ENCODE data around the gene NECTIN1. TPM values are rescaled to one million over a fixed set of nuclear protein-coding genes. Genes with fewer than 3 reads are reported as not detected.

NECTIN1 gene
- total RNA-seq, 2 experiments from 2014 or later, result 2.5 to 3.4 TPM

DNA sequence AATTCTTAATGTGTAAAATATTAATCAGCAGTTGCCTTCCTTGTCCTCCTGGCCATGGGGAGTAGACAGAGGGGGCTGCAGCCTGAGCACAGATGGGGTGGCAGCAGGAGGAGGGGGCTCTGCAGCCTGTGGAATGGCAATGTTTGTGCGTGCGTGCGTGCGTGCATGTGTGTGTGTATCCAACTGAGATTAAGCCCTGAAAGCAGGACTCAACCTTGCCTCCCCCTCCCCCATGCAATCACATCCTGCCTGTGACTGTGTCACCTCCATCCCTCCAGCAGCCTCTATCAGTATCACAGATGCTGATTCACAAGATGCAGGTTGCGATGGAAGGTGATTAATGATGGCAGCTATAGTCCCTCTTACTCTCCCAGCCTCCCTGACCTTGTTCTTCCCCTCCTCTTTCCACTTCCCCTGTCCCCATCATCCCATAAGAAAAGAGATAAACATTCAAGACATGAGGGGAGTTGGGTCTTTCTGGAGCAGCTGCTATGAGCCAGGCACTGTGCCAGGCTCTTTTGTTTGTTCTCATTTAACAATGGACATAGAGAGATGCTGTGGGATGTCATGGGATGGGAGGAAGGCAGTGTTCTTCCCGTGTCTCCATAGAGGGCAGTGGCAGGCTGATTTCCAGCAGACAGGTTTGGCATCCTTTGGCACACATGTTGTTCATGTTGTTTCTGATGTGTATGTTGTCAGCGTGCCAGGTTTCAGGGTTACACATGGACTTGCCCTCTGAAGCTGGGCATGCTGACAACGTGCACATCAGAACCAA, 43.8 kb upstream of the NECTIN1 start:
- Mint-ChIP-seq H3K36me3 (ENCODE audit: low read depth) (no peaks in the 10 kb centered on the region), H3K27me3 (peaks cover 43% of the 10 kb centered on the region), H3K9me3 (peaks cover 1% of the 10 kb centered on the region), H3K4me3 (no peak overlapping the region), H3K4me1 (ENCODE audit: low read depth) (no peaks in the 10 kb centered on the region), H3K27ac (no peak overlapping the region)
- POLR2A ChIA-PET, result no interaction called here
- H3K27me3 ChIP-seq (ENCODE audit: control insufficient read depth in 1 of 2, insufficient read depth in 2 of 2, low read length in 2 of 2), result peaks cover 0 to 3% of the 10 kb centered on the region in 2 experiments
- H3K9me3 ChIP-seq (ENCODE audit: control insufficient read depth in 1 of 2, insufficient read depth in 1 of 2, low read length in 2 of 2), result peaks cover 0 to 20% of the 10 kb centered on the region in 2 experiments
- no peaks in the 10 kb centered on the region for H3K36me3 ChIP-seq (ENCODE audit: insufficient read depth, low read length)
- CTCF ChIA-PET, result no interaction called here
- intact Hi-C loops (cut with DNase I, micrococcal nuclease), result no loop called here
- ATAC-seq (ENCODE audit: poor library complexity) (no peak), DNase-seq (no peak)
- no peaks in the 10 kb centered on the region for H3K4me1 ChIP-seq (ENCODE audit: insufficient read depth, low read length)
- TF ChIP-seq, protein P1, sequence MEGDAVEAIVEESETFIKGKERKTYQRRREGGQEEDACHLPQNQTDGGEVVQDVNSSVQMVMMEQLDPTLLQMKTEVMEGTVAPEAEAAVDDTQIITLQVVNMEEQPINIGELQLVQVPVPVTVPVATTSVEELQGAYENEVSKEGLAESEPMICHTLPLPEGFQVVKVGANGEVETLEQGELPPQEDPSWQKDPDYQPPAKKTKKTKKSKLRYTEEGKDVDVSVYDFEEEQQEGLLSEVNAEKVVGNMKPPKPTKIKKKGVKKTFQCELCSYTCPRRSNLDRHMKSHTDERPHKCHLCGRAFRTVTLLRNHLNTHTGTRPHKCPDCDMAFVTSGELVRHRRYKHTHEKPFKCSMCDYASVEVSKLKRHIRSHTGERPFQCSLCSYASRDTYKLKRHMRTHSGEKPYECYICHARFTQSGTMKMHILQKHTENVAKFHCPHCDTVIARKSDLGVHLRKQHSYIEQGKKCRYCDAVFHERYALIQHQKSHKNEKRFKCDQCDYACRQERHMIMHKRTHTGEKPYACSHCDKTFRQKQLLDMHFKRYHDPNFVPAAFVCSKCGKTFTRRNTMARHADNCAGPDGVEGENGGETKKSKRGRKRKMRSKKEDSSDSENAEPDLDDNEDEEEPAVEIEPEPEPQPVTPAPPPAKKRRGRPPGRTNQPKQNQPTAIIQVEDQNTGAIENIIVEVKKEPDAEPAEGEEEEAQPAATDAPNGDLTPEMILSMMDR (IDR thresholded peaks at IDR 0.05), result no peak
- no peak overlapping the region for H3K4me3 ChIP-seq (ENCODE audit: low read length)
- H3K27ac ChIP-seq (ENCODE audit: low read depth in 1 of 2, low read length in 2 of 2), result no peak overlapping the region

DNA sequence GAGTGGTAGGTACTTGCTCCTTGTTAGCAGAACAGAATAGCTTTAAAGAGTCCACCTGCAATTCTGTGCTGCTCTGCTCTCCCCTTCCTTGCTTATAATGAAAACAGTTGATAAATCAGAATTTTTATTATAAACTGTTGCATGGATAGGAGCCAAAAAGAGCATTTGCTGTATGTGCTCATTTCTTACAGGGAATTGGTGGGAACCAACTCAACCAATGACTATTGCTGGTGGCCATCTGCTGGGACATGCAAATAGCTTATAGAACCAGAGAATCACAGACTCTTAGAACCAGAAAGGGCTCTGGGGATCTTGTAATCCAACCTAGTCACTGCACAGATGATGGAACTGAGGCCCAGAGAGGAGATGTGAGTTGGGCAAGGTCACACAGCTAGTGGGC, 43.1 kb upstream of the NECTIN1 start:
- H3K27ac Mint-ChIP-seq, result no peak overlapping the region
- Histone ChIP-seq H3K36me3 (ENCODE audit: insufficient read depth, low read length) (no peaks in the 10 kb centered on the region), H3K4me1 (ENCODE audit: insufficient read depth, low read length) (no peaks in the 10 kb centered on the region), H3K9me3 (ENCODE audit: control insufficient read depth in 1 of 2, insufficient read depth in 1 of 2, low read length in 2 of 2) (peaks cover under 1 to 16% of the 10 kb centered on the region in 2 experiments), H3K27ac (ENCODE audit: low read depth in 1 of 2, low read length in 2 of 2) (no peak overlapping the region), H3K27me3 (ENCODE audit: control insufficient read depth in 1 of 2, insufficient read depth in 2 of 2, low read length in 2 of 2) (peaks cover 0 to 3% of the 10 kb centered on the region in 2 experiments), H3K4me3 (ENCODE audit: low read length) (no peak overlapping the region)
- intact Hi-C loops (cut with DNase I, micrococcal nuclease), result no loop called here
- H3K36me3 Mint-ChIP-seq (ENCODE audit: low read depth), result no peaks in the 10 kb centered on the region
- ChIA-PET POLR2A (no interaction called here), CTCF (no interaction called here)
- no peak overlapping the region for H3K4me3 Mint-ChIP-seq
- H3K27me3 Mint-ChIP-seq, result peaks cover 49% of the 10 kb centered on the region
- ATAC-seq (ENCODE audit: poor library complexity) (no peak), DNase-seq (no peak)
- H3K9me3 Mint-ChIP-seq, result peaks cover 2% of the 10 kb centered on the region
- TF ChIP-seq, protein P1 (IDR thresholded peaks at IDR 0.05), result no peak
- H3K4me1 Mint-ChIP-seq (ENCODE audit: low read depth), result no peaks in the 10 kb centered on the region

DNA sequence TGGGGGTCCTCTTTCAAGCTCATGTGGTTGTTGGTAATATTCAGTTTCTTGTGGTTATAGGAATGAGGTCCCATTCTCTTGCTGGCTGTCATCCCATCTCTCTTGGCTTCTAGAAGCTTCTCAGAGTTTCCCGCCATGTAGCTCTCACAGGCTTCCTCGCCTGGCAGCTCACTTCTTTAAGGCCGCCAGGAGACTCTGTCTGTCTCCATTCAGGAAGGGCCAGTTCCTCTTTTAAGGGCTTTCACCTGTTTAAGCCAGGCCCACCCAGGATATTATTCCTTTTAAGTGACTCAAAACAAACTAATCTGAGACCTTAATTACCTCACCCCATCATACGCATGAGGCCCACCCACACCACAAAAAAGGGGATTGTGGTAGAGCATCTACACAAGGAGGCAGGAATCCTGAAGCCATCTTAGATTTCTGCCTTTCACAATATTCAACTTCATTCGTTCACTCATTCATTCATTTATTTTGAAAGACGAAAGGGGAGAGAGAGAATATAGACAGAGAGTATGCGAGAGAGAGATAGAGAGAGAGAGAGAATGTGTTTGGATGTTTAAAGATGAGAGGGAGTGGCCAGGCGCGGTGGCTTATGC, 42.3 kb upstream of the NECTIN1 start:
- peaks cover 4 to 19% of the 10 kb centered on the region in 2 experiments for H3K9me3 ChIP-seq (ENCODE audit: control insufficient read depth in 1 of 2, insufficient read depth in 1 of 2, low read length in 2 of 2)
- intact Hi-C loops (cut with DNase I, micrococcal nuclease), result no loop called here
- H3K4me3 Mint-ChIP-seq, result no peak overlapping the region
- no peaks in the 10 kb centered on the region for H3K4me1 Mint-ChIP-seq (ENCODE audit: low read depth)
- CTCF ChIA-PET, result no interaction called here
- H3K36me3 Mint-ChIP-seq (ENCODE audit: low read depth), result no peaks in the 10 kb centered on the region
- DNase-seq (no peak), ATAC-seq (ENCODE audit: poor library complexity) (no peak)
- TF ChIP-seq, protein P1 (IDR thresholded peaks at IDR 0.05), result no peak
- H3K27ac Mint-ChIP-seq, result no peak overlapping the region
- no peaks in the 10 kb centered on the region for H3K4me1 ChIP-seq (ENCODE audit: insufficient read depth, low read length)
- peaks cover 48% of the 10 kb centered on the region for H3K27me3 Mint-ChIP-seq
- H3K27ac ChIP-seq (ENCODE audit: low read depth in 1 of 2, low read length in 2 of 2), result no peak overlapping the region
- POLR2A ChIA-PET, result no interaction called here
- no peak overlapping the region for H3K4me3 ChIP-seq (ENCODE audit: low read length)
- H3K9me3 Mint-ChIP-seq, result peaks cover 4% of the 10 kb centered on the region
- H3K27me3 ChIP-seq (ENCODE audit: control insufficient read depth in 1 of 2, insufficient read depth in 2 of 2, low read length in 2 of 2), result peaks cover 0 to 3% of the 10 kb centered on the region in 2 experiments
- no peaks in the 10 kb centered on the region for H3K36me3 ChIP-seq (ENCODE audit: insufficient read depth, low read length)

Data from CD4-positive, alpha-beta T cell (primary cell).